Trophoblast cell (in vitro differentiated cells and primary cell): ENCODE results near the gene MAP2K2.
"Not testable (repeated sequence)": the region's sequence is repeated elsewhere in the genome, so short reads cannot be mapped to it uniquely, and the experiment has no call there.

Experiments used
- DNase-seq, 2 donors: peaks; one replicate each; pipeline ENCODE4 v3.0.0-alpha.2; 2016
- H2AFZ ChIP-seq: 2 replicates; pipeline ENCODE4 v1.6.1; 2013; ENCODE audit warnings: low read length, moderate library complexity, mild to moderate bottlenecking; ENCODE audit not compliant: insufficient read depth, poor library complexity
- H2AK5ac ChIP-seq: 2 replicates; pipeline ENCODE4 v1.6.1; 2013; ENCODE audit warnings: mild to moderate bottlenecking, low read length
- H2BK120ac ChIP-seq: 2 replicates; pipeline ENCODE4 v1.6.1; 2013; ENCODE audit warnings: low read length, mild to moderate bottlenecking, moderate library complexity; ENCODE audit not compliant: insufficient read depth, poor library complexity
- H2BK12ac ChIP-seq: 2 replicates; pipeline ENCODE4 v1.6.1; 2013; ENCODE audit warnings: mild to moderate bottlenecking, low read length, moderate library complexity
- H2BK5ac ChIP-seq: 2 replicates; pipeline ENCODE4 v1.6.1; 2013; ENCODE audit warnings: low read length, low read depth, moderate library complexity, mild to moderate bottlenecking; ENCODE audit not compliant: poor library complexity
- H3K14ac ChIP-seq: 2 replicates; pipeline ENCODE4 v1.6.1; 2013; ENCODE audit warnings: mild to moderate bottlenecking, low read length
- H3K18ac ChIP-seq: 2 replicates; pipeline ENCODE4 v1.6.1; 2013; ENCODE audit warnings: mild to moderate bottlenecking, low read length
- H3K23ac ChIP-seq: 2 replicates; pipeline ENCODE4 v1.6.1; 2013; ENCODE audit warnings: low read length
- H3K27ac ChIP-seq: 2 replicates; pipeline ENCODE4 v1.5.1; 2013; ENCODE audit warnings: low read depth, mild to moderate bottlenecking, inconsistent platforms, low read length, moderate library complexity
- H3K27me3 ChIP-seq: 2 replicates; pipeline ENCODE4 v1.6.1; 2013; ENCODE audit warnings: inconsistent platforms, mild to moderate bottlenecking, low read length, moderate library complexity; ENCODE audit not compliant: insufficient read depth
- H3K36me3 ChIP-seq, 2 experiments: 1 replicate in 1 of 2; 2 replicates in 1 of 2; pipeline ENCODE4 v1.6.1; 2013; ENCODE audit warnings: low read length in 2 of 2, mild to moderate bottlenecking in 2 of 2, moderate library complexity in 1 of 2; ENCODE audit not compliant: insufficient read depth in 2 of 2, control insufficient read depth in 1 of 2
- H3K4ac ChIP-seq: 2 replicates; pipeline ENCODE4 v1.6.1; 2013; ENCODE audit warnings: low read depth, mild to moderate bottlenecking, low read length, moderate library complexity
- H3K4me1 ChIP-seq, 2 experiments: 1 replicate in 1 of 2; 2 replicates in 1 of 2; pipeline ENCODE4 v1.6.1; 2013; ENCODE audit warnings: low read length in 2 of 2, mild to moderate bottlenecking in 2 of 2, moderate library complexity in 1 of 2; ENCODE audit not compliant: insufficient read depth in 2 of 2, control insufficient read depth in 1 of 2
- H3K4me2 ChIP-seq: 2 replicates; pipeline ENCODE4 v1.6.1; 2013; ENCODE audit warnings: inconsistent platforms, mild to moderate bottlenecking, low read length, moderate library complexity
- H3K4me3 ChIP-seq: 2 replicates; pipeline ENCODE4 v1.5.1; 2013; ENCODE audit warnings: mild to moderate bottlenecking, low read depth, low read length, inconsistent platforms
- H3K79me1 ChIP-seq: one replicate; pipeline ENCODE4 v1.6.1; 2013; ENCODE audit warnings: low read length
- H3K79me2 ChIP-seq: 2 replicates; pipeline ENCODE4 v1.6.1; 2013; ENCODE audit warnings: low read length, mild to moderate bottlenecking; ENCODE audit not compliant: control insufficient read depth, insufficient read depth, poor library complexity
- H3K9ac ChIP-seq: 2 replicates; pipeline ENCODE4 v1.6.1; 2013; ENCODE audit warnings: mild to moderate bottlenecking, low read length
- H3K9me3 ChIP-seq: 2 replicates; pipeline ENCODE4 v1.6.1; 2013; ENCODE audit warnings: low read depth, mild to moderate bottlenecking, control low read depth, inconsistent platforms, low read length; ENCODE audit not compliant: insufficient read depth
- H4K12ac ChIP-seq: 2 replicates; pipeline ENCODE4 v1.6.1; 2013; ENCODE audit warnings: low read depth, mild to moderate bottlenecking, low read length, moderate library complexity
- H4K8ac ChIP-seq: 2 replicates; pipeline ENCODE4 v1.6.1; 2013; ENCODE audit warnings: low read depth, mild to moderate bottlenecking, low read length, moderate library complexity
- H4K91ac ChIP-seq: one replicate; pipeline ENCODE4 v1.6.1; 2013; ENCODE audit warnings: low read depth, mild to moderate bottlenecking, low read length, moderate library complexity
- WGBS: extraction: QIAGEN DNeasy Blood & Tissue Kit; methylation state at CpG from one replicate; pipeline ENCODE4 v1.1.7; 2013; ENCODE audit warnings: missing lambda C conversion rate; ENCODE audit not compliant: insufficient read length, insufficient coverage; ENCODE audit errors: extremely low coverage; 5-methylcytosine and 5-hydroxymethylcytosine counted together

MAP2K2 gene

GRCh38 chr19:4129050-4129449, 5.1 kb upstream of the MAP2K2 start:
- not testable (repeated sequence) for H3K18ac ChIP-seq, H2BK120ac ChIP-seq, H3K36me3 ChIP-seq, H3K27ac ChIP-seq, H3K79me1 ChIP-seq, DNase-seq, H3K14ac ChIP-seq, H3K4me2 ChIP-seq, H3K79me2 ChIP-seq, H3K4me1 ChIP-seq, H2AK5ac ChIP-seq, H3K4me3 ChIP-seq, H3K9me3 ChIP-seq, H3K23ac ChIP-seq, H3K4ac ChIP-seq, H2BK12ac ChIP-seq, H4K12ac ChIP-seq, H3K27me3 ChIP-seq, H4K91ac ChIP-seq, H3K9ac ChIP-seq, H2BK5ac ChIP-seq, H2AFZ ChIP-seq, H4K8ac ChIP-seq
- WGBS: no CpG with 5 or more reads among the region's 7 CpGs

GRCh38 chr19:4127322-4127721, 3.4 kb upstream of the MAP2K2 start:
- not testable (repeated sequence) for H3K36me3 ChIP-seq, H3K18ac ChIP-seq, H3K4ac ChIP-seq, H3K9me3 ChIP-seq, H3K79me1 ChIP-seq, H2AK5ac ChIP-seq, H4K8ac ChIP-seq, H4K12ac ChIP-seq, H3K23ac ChIP-seq, H3K27ac ChIP-seq, H2AFZ ChIP-seq, H3K4me2 ChIP-seq, DNase-seq, H3K9ac ChIP-seq, H2BK12ac ChIP-seq, H3K14ac ChIP-seq, H3K4me3 ChIP-seq, H4K91ac ChIP-seq, H2BK5ac ChIP-seq, H3K27me3 ChIP-seq, H2BK120ac ChIP-seq
- WGBS: no CpG with 5 or more reads among the region's 4 CpGs
- peaks cover 9 to 12% of the 10 kb centered on the region in 2 experiments for H3K4me1 ChIP-seq
- H3K79me2 ChIP-seq: peaks cover 15% of the 10 kb centered on the region

- Histone ChIP-seq H3K4me2 (peak overlapping the region; percentile 86), H4K8ac (peak overlapping the region; percentile 62), H3K9ac (no peak overlapping the region), H3K27ac (no peak overlapping the region), H3K27me3 (no peaks in the 10 kb centered on the region), H3K18ac (no peak overlapping the region), H3K23ac (no peak overlapping the region), H4K91ac (peak overlapping the region; percentile 61), H2BK120ac (no peak overlapping the region), H3K14ac (no peak overlapping the region), H2AFZ (no peak overlapping the region), H3K4me3 (no peak overlapping the region), H2AK5ac (no peak overlapping the region), H3K79me1 (peaks cover 8% of the 10 kb centered on the region), H2BK12ac (peak overlapping the region; percentile 62), H3K36me3 (peaks cover 9 to 11% of the 10 kb centered on the region in 2 experiments), H3K9me3 (no peaks in the 10 kb centered on the region), H3K4me1 (peaks cover 8 to 10% of the 10 kb centered on the region in 2 experiments), H4K12ac (peak overlapping the region; percentile 44), H2BK5ac (no peak overlapping the region), H3K4ac (no peak overlapping the region), H3K79me2 (peaks cover 16% of the 10 kb centered on the region)
- no CpG with 5 or more reads among the region's 8 CpGs for WGBS
- DNase-seq: no peak
These were observed 716 bp upstream of the MAP2K2 start for GRCh38 chr19:4124638-4125037.

GRCh38 chr19:4122480-4122879, 1.4 kb downstream of the MAP2K2 start:
- Histone ChIP-seq H3K27ac (no peak overlapping the region), H4K8ac (no peak overlapping the region), H4K91ac (no peak overlapping the region), H3K14ac (peak overlapping the region; percentile 21), H2BK5ac (peak overlapping the region; percentile 12), H2AFZ (peak overlapping the region; percentile 25), H3K23ac (peak overlapping the region; percentile 99), H3K18ac (peak overlapping the region; percentile 0), H3K4me1 (peaks cover 8 to 10% of the 10 kb centered on the region in 2 experiments), H4K12ac (peak overlapping the region; percentile 5), H3K4me2 (peak overlapping the region; percentile 94), H3K4me3 (no peak overlapping the region), H2BK12ac (no peak overlapping the region), H3K79me1 (peaks cover 8% of the 10 kb centered on the region), H2AK5ac (peak overlapping the region; percentile 30), H2BK120ac (no peak overlapping the region), H3K36me3 (peaks cover 16 to 18% of the 10 kb centered on the region in 2 experiments), H3K79me2 (peaks cover 16% of the 10 kb centered on the region), H3K9me3 (no peaks in the 10 kb centered on the region), H3K9ac (peak overlapping the region; percentile 90), H3K4ac (peak overlapping the region; percentile 99), H3K27me3 (no peaks in the 10 kb centered on the region)
- no CpG with 5 or more reads among the region's 5 CpGs for WGBS
- no peak for DNase-seq
